Measurements from ENCODE around the gene MROH8.
A peak's percentile ranks its signal among the peaks of the same experiment; 100 is the strongest.

Gene MROH8

DNA sequence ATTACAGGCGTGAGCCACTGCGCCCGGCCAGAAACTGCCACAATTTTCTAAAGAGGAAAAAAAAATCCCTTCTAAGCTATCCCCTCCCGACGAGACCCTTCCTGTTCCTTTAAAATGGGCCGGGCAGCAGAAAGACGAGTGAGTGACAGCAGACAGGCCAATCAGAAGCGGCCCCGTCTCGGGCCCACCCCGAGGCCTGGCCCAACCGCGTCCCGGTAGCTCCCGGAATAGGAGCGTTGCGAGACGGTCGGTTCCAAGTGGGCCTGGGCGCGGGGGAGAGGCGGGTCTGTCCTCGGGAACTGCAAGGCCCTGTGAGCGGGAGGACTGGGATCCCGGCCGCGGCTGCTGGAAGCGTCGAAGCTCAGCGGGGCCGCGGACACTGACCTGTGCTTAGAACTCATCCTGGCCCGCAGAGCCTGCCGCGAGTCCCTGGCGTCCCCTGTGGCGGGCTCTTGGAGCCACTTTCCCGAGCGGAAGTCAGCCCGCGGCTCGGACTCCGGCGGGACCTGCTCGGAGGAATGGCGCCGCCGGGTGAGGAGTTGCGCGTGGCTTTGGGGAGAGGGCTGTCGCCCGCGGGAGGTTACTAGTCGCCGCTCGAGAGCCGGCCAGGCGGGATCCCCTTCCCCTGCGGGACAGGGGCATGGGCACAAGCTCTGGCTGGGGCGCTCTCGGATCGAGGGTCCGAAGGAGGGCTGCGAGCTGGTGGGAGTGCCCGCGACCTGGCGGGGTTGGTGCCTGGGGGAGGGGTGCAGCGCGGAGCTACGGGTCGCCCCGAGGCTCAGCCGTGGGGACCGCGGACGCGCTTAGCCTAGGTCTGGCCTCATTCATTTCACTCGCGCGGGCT is at the start of gene MROH8, which contains the start of gene RPN2:
TSS of gene MROH8 (minus strand) at position 710 of the 844 bp plus-strand sequence.
TSS of gene RPN2 (plus strand) at position 492 of the 844 bp plus-strand sequence. CDS start at position 519, 27 bp downstream.
- peak; percentile 91 to 92 for DNase-seq

DNA sequence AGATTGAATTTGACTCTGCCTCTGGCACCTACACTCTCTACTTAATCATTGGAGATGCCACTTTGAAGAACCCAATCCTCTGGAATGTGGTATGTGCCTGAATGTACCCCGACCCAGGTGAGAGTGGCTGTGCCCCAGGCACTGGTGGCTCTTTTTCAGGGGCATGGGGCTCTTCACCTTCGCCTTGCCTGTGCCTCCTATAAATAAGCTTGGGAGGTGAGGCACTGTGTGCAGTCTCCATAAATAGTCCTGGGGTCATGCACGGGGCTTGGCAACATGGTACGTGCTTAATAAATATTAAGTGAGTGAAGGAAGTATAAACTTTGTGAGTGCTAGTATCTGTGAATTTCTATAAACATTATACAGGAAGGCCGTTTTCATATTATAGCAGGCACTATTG is 49.3 kb upstream of the MROH8 start:
- DNase-seq = no peak

DNA sequence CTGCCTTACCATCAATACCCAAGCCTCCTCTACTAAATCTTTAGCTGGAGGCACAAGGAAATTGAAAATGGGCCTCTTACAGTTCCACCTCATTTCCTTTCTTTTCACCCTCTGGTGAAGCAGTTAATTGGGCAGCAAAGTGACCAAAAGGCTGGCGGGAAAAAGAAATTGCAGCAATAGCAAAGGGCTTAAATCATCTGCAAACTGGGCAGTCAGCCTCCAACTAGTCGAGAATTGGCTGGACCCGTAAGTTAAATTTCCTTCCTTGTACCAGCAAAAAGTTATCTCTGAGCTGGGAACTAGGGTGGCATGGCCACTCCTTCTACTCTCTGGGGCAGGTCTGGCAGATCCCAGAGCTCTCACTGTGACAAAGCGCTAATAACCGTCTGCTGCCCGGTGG is 48.7 kb upstream of the MROH8 start:
- DNase-seq = no peak

DNA sequence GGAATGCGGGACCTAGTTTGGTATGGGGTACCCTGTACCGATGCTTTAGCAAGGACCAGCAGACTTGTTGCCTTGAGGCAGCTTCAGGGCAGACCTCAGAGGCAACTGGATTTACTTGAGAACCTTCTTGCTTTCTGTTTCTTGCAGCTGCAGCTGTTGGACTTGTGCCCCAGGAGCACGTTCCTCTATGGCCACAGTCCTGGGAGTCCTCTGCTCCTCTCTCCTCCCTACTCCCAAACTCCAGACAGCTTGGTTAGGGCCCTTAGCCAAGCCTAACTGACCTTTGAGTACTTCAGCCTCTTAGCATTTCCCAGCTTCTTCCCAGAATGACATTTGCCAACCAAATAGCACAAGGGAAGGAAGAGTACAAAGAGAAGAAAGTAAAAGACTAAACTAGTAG is 47.5 kb upstream of the MROH8 start:
- no peak for DNase-seq

DNA sequence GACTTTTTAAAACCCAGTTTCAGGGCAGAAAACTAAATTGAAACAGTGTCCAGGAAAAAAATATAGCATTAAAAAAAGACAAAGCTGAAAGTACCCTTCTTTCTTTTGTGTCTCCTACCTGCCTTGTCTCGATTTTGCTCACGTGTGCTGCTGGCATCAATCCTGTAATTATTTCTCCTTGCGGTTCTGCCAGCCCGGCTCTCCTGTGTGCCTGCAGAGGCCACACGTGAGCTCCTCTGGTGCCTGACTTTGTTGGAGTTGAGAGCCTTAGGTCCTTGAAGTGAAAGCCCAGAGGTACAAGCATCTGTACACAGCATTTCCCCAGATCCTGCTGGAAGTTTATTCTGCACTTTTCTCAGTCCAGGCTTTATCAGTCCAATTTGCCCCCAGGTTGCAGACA is 45.8 kb upstream of the MROH8 start:
- DNase-seq = no peak

DNA sequence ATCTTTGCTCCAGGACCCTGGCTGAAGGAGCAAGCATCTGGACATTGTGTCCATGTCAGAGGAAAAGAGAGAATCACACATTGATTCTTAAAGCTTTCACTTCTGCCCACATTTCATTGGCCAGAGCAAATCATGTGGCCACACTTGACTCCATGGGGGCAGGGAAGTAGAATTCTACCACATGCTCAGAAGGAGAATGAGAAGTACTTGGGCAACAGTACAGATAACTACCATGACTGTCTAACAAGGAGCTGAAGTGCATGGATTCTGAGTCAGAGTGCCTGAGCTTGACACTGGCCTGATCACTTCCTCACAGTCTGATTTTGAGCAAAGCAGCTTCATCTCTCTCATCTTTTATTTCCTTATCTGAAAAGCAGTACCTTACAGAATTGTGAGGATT is 43.7 kb upstream of the MROH8 start:
- DNase-seq = no peak

DNA sequence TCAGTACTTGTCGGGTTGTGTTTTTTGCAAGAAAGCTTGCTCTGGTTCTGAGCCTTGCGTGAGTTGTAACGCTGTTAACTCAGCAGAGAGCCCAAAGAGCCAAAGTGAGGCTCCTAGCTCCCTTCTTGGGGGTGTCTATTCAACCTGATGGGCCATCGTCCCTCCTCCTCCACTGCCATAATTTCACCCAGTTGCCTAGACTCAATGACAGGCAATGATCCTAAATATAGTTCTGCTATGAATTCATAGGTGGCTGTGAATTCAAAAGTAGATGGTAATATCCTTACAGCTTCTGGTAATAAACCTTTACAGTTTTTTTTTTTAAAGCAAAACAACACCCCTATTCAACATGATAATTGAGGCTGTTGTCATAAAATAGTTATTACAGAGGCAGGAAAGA is 42.7 kb upstream of the MROH8 start:
- DNase-seq = no peak

DNA sequence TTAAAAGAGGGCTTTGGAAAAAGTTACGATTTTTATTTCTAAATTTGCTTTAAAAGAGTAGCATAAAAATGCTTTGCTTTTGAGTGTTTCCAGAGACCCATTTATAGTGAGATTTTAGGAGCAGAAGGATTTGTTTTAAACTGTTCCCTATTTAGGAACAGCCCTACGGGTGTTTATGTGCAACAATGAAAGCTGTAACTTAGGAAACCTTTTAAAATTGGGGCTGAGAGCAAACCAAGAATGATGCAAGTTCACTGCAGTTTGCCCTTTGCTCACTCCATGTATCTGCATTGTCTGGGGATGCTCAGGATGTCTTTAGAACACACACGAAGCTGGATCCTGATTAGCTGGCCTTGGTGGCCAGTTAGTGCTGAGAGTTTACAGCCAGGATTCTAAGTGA is 41.4 kb upstream of the MROH8 start:
- no peak for DNase-seq

DNA sequence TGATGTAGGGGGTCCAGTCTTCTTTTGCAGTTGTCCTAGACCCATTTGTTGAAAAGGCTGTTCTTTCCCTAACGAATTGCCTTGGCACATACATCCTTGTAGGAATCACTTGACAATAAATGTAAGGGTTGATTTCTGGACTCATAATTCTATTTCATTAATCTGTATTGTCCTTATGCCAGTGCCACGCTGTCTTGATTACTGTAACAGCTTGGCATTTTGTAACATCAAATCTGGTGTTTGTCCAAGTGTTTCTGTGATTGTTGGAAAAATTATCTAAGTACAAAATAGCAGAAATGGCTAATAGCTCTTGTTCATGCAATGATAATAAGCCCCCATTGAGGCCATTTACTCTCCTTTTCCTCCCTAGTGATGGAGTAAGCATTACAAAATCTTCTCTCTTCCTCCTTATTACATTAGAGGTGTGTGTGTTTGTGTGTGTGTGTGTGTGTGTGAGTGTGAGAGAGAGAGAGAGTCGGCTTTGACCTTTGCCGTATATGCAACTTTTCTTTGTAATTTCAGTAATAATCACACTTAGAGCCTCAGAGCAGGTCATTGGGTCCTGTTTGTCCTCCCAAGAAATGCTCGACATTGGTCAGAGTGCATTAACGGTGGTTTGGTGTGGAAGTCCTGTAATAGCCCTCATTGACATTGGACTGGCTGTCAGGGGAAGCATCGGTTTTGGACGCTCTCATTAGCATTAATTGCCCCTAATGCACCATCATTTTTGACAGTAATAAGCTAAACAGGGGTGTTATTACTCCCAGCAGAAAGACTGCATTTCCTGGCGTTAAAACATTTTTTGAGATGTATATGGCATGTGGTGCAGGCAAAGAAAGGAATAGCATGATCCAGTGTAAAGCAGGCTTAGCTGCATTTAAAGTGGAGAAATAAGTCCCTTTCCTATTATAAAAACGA is 40.7 kb upstream of the MROH8 start:
- DNase-seq = no peak

DNA sequence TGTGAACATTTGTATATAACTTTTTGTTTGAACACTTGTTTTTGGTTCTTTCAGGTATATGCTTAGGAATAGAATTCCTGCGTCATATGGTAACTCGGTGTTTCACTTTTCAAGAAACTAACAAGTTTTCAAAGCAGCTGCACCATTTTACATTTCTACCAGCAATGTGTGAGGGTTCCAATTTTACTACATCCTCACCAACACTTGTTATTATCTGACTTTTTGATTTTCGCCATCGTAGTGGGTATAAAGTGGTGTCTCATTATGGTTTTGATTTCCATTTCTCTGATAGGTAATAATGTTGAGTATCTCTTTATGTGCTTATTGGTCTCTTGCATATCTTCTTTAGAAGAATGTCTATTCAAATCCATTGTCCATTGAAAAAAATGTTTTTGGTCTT is 39.6 kb upstream of the MROH8 start:
- DNase-seq = no peak

DNA sequence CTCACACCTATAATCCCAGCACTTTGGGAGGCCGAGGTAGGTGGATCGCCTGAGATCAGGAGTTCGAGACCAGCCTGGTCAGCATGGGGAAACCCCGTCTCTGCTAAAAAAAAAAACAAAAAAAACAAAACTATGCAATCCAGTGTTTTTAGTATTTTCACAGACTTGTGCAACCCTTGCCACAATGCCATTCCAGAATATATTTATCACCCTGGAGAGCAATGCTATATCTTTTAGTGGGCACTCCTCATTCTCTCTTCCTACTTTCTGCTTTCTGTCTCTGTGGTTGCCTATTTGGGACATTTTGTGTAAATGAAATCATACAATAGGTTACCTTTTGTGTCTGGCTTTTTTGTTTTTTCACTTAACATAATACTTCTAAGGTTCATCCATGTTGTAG is 39.1 kb upstream of the MROH8 start:
- no peak for DNase-seq

DNA sequence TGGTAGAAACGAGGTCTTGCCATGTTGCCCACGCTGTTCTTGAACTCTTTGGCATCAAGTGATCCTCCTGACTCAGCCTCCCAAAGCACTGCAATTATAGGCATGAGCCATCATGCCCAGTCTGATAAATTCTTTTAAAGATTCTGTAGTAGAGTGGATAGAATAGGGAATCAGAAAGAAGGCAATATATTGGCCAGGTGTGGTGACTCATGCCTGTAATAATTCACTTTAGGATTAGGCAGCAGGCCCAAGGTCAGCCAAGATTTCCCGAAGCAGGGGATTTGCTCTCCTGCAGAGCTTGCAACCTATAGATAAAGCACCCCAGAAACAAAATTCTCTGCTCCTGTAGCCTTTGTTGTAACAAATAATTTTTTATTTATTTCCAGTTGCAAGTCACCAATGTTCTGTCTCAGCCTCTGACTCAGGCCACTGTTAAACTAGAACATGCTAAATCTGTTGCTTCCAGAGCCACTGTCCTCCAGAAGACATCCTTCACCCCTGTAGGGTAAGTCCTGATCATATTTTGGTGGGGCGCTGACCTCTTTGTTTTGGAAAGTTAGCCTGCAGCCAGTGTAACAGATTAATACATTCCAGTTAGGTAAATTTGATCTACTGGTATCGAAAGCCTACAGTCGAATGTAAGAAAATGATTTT is 30.4 kb upstream of the MROH8 start:
- no peak for DNase-seq

DNA sequence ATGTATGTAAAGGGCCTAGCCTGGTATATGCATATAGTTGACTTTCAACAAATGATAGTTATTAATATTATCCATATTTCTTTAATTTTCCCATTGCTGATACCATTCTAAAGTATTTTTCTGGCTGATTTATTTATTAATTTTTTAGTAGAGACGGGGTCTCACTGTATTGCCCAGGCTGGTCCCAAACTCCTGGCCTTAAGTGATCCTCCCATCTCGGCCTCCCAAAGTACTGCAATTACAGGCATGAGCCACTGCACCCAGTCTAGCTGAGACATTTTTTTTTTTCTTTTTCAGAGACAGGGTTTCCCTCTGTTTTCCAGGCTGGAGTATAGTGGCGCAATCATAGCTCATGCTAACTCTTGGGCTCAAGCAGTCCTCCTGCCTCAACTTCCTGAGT is 29.8 kb upstream of the MROH8 start:
- no peak for DNase-seq

DNA sequence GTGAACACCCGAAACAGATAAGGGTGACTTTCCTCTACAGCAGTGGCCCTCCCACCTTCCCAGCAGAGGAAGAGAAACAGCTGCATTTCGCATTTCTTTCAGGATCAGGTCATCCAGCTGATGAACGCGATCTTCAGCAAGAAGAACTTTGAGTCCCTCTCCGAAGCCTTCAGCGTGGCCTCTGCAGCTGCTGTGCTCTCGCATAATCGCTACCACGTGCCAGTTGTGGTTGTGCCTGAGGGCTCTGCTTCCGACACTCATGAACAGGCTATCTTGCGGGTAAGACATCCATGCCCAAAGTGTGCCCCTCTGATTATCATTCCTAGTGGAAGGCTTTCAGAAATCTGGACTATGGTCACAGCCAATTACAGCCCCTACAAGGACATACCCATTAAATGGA is 27.8 kb upstream of the MROH8 start:
- no peak for DNase-seq

DNA sequence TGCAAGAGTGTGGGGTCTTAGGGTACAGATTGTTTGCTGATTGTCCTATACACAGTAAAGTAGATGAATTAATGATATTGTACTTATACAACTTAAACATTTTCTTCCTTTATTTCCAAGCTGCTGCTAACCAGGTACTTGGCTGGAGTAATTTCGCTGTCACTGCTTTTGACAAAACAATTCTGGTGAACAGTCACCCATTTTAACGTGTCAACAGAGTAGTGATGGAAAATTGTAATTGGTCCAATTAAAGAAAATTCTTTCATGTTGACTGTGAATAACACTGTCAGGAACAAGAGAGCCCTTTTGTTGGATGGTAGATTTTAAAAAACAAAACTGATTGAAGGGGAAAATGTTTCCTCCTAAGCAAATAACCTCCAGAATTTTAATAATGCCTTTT is 26.4 kb upstream of the MROH8 start:
- no peak for DNase-seq

DNA sequence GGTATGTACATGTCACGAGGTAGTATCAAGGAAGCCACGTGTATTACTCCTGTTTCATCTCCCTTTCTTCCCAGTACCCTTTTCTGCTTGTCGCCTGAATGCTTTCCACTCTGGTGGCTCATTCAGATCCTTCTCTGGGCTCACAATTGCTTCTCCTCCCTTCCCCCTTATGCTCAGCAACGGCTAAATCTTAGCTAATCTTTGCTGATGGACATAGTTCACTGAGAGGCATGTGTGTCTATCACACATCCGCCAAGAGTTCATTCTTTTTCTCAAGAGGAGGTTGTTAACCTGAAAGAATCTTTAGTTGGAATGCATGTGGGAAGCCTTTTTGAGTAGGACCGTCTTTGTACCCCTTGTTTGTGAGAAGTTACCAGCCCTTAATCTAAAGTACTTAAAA is 25.8 kb upstream of the MROH8 start:
- DNase-seq = no peak

DNA sequence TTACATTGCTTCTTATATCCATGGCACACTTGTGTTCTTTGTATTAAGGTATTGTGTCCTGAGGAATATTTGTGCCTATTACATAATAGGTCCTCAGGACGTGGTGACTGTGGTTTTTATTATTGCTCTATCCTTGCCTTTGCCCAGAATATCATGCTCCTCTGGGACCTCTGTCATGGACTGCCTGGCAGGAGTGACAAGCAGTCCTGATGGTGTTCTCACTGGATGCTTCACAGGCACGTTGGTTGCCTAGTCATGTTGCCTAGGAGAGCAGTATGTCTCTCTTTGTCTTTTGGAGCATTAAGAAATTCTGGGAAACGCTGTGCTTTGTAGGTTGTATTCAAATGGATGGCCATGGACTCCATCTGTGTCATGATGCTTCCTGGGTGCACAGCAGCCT is 24.7 kb upstream of the MROH8 start:
- no peak for DNase-seq

DNA sequence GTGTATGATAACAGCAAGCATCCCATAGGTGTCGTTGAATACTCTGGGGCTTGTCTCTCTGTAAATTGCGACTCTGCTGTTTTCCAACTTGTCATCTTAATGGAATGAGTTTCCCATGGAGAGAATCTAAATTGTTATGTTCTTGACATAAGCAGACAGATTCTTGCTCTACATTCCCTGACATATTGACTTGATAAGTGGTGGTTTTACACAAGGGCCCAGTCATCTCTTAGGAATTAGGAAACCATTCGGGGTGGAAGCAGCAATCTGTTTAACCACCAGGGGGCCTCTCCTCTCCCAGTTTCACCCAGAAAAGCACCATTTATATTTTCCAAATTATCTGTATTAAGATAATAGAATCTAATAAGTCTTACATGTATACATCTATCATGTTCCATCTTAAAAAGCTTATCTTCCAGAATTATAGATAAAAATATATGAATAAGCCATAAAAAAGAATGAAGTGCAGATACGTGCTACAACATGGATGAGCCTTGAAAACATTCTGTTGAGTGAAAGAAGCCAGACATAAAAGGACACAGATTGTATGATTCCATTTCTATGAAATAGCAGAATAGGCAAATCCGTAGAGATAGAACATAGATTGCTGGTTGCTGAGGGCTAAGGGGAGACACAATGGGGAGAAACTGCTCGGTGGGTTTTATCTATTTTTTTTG is 23.1 kb upstream of the MROH8 start:
- peak in 1 of 2 donors; percentile 21 for DNase-seq

DNA sequence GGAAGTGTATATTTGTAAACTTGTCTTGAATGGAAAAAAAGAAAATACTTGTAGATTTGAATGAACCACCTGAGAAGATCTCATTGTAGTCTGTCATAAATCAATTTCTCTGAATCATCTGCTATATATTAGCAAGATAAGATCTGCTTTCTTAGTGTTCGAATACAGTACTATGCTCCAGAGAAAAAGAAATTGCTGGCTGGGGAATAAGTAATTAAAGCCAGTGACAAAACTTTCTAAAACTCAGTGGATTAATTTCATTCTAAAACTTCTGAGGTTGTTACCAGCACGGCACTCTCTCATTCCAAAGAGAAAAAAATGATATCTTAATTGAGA is 22.4 kb upstream of the MROH8 start:
- DNase-seq = no peak

DNA sequence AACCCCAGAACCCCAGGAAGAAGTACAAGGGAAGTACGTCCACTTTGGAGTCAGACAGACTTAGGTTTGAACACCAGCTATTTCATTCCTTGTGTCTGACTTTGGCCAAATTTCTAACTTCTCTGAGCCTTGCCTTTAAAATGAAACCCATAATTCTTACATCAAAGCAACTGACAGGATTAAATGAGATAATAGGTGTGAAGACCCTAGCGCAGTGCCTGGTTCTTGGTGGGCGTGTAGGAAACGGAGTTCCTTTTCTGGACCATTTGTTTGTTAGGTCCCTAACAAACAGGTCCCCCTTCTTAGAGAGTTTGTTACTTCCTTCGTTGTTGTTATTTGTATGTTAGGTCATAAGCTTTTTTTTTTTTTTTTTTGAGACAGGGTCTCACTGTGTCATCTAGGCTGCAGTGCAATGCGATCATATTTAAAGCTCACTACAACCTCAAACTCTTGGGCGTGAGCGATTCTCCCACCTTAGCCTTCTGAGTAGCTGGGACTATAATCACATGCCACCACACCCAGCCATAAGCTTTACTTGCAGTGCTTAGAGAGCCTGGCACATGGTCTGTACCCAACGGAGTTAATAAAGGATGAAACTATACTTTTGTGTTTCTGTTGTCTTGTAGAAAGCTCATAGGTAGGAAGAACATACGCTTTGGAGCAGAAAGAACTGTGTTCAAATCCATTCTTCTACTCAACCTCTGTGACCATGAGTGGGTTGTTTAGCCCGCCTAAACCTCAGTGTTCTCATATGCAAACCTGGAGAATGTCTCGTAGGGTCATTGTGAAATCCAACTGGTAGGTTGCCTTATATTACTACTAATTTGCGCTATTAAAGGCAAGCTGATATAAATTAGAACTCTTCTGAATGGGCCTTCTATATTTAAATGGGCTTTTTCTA is 21.8 kb upstream of the MROH8 start:
- DNase-seq = no peak

DNA sequence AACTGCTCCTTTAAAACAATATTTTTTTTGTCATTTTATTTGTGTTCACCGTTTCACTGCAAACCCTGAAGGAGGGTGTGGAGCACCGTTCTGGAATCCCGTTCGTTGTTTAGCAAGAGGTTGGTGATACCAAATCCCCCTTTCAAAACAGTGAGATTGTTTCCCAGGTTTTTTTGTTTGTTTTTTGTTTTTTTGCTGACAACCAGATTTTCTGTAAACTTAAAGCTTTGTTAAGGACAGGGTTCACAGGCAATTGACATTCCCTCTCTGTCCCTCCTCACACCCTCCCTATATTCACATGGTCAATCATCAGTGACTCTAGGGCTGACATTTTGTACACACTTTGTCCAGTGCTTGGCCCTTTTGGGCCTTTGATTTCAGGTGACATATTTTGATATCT is 21.0 kb upstream of the MROH8 start:
- no peak for DNase-seq

Data from activated CD4-positive, alpha-beta T cell treated with anti-CD3 and anti-CD28 coated beads for 4 hours (primary cell).